ENCODE measurements around the gene F2RL2.

F2RL2 gene

DNA sequence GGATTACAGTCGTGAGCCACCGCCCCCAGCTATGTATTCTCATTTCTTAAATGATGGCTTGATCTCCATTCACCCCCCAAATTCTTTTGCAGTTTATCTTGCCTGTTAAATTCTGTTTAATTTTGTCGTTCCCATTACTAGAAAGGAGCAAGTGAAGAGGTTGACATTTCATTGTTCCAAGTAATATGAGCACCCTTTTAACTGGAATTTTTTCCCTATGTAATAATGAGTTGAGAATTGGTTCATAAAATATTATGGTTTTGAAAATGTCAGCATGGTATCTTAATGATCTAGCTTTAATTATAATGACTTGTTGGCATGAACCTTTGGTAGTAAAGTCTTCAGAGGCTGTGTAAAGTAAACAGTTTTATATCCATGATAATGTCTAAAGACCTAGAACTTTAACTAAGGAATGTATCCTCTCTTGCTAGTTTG is 37.4 kb downstream of the F2RL2 start (continued):
- TF ChIP-seq ZNF791 (tag by site-specific recombination; IDR thresholded peaks at IDR 0.05) (no peak), ZNF112 (tag by site-specific recombination; IDR thresholded peaks at IDR 0.05) (no peak), ZNF549 (tag by site-specific recombination; IDR thresholded peaks at IDR 0.05) (no peak), ZNF341 (tag by site-specific recombination; IDR thresholded peaks at IDR 0.05; ENCODE audit: low read depth) (peak; percentile 78), ZNF561 (tag by site-specific recombination; IDR thresholded peaks at IDR 0.05; ENCODE audit: borderline replicate concordance) (no peak), ZNF660 (tag by site-specific recombination; IDR thresholded peaks at IDR 0.05) (no peak), BCL11A (tag by site-specific recombination; IDR thresholded peaks at IDR 0.05; ENCODE audit: low read depth) (peak; percentile 97), ZNF610 (tag by site-specific recombination; IDR thresholded peaks at IDR 0.05; ENCODE audit: borderline replicate concordance) (peak; percentile 65; the same call in 1 of the 2 replicates), ZNF529 (tag by site-specific recombination; IDR thresholded peaks at IDR 0.05; ENCODE audit: insufficient replicate concordance) (no peak), ZNF473 (tag by site-specific recombination; IDR thresholded peaks at IDR 0.05) (no peak), ZNF776 (tag by site-specific recombination; IDR thresholded peaks at IDR 0.05; ENCODE audit: borderline replicate concordance) (no peak), ZNF354C (tag by site-specific recombination; IDR thresholded peaks at IDR 0.05; ENCODE audit: borderline replicate concordance, low read depth) (no peak), IKZF3 (tag by site-specific recombination; IDR thresholded peaks at IDR 0.05) (peak; percentile 64; the same call in 1 of the 2 replicates), GLI4 (tag by site-specific recombination; IDR thresholded peaks at IDR 0.05) (no peak), ZNF843 (tag by site-specific recombination; IDR thresholded peaks at IDR 0.05) (peak; percentile 98), ZNF433 (tag by site-specific recombination; IDR thresholded peaks at IDR 0.05; ENCODE audit: low read depth) (no peak), SCRT1 (tag by site-specific recombination; IDR thresholded peaks at IDR 0.05; ENCODE audit: borderline replicate concordance) (peak; percentile 86; the same call in 1 of the 2 replicates)
- TF ChIP-seq, protein P1, sequence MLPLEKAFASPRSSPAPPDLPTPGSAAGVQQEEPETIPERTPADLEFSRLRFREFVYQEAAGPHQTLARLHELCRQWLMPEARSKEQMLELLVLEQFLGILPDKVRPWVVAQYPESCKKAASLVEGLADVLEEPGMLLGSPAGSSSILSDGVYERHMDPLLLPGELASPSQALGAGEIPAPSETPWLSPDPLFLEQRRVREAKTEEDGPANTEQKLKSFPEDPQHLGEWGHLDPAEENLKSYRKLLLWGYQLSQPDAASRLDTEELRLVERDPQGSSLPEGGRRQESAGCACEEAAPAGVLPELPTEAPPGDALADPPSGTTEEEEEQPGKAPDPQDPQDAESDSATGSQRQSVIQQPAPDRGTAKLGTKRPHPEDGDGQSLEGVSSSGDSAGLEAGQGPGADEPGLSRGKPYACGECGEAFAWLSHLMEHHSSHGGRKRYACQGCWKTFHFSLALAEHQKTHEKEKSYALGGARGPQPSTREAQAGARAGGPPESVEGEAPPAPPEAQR (tag by site-specific recombination; IDR thresholded peaks at IDR 0.05) = no peak
- TF ChIP-seq, protein P2, sequence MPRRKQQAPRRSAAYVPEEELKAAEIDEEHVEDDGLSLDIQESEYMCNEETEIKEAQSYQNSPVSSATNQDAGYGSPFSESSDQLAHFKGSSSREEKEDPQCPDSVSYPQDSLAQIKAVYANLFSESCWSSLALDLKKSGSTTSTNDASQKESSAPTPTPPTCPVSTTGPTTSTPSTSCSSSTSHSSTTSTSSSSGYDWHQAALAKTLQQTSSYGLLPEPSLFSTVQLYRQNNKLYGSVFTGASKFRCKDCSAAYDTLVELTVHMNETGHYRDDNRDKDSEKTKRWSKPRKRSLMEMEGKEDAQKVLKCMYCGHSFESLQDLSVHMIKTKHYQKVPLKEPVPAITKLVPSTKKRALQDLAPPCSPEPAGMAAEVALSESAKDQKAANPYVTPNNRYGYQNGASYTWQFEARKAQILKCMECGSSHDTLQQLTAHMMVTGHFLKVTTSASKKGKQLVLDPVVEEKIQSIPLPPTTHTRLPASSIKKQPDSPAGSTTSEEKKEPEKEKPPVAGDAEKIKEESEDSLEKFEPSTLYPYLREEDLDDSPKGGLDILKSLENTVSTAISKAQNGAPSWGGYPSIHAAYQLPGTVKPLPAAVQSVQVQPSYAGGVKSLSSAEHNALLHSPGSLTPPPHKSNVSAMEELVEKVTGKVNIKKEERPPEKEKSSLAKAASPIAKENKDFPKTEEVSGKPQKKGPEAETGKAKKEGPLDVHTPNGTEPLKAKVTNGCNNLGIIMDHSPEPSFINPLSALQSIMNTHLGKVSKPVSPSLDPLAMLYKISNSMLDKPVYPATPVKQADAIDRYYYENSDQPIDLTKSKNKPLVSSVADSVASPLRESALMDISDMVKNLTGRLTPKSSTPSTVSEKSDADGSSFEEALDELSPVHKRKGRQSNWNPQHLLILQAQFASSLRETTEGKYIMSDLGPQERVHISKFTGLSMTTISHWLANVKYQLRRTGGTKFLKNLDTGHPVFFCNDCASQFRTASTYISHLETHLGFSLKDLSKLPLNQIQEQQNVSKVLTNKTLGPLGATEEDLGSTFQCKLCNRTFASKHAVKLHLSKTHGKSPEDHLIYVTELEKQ (tag by site-specific recombination; IDR thresholded peaks at IDR 0.05; ENCODE audit: borderline replicate concordance) = peak; percentile 95
- TF ChIP-seq, protein P3, sequence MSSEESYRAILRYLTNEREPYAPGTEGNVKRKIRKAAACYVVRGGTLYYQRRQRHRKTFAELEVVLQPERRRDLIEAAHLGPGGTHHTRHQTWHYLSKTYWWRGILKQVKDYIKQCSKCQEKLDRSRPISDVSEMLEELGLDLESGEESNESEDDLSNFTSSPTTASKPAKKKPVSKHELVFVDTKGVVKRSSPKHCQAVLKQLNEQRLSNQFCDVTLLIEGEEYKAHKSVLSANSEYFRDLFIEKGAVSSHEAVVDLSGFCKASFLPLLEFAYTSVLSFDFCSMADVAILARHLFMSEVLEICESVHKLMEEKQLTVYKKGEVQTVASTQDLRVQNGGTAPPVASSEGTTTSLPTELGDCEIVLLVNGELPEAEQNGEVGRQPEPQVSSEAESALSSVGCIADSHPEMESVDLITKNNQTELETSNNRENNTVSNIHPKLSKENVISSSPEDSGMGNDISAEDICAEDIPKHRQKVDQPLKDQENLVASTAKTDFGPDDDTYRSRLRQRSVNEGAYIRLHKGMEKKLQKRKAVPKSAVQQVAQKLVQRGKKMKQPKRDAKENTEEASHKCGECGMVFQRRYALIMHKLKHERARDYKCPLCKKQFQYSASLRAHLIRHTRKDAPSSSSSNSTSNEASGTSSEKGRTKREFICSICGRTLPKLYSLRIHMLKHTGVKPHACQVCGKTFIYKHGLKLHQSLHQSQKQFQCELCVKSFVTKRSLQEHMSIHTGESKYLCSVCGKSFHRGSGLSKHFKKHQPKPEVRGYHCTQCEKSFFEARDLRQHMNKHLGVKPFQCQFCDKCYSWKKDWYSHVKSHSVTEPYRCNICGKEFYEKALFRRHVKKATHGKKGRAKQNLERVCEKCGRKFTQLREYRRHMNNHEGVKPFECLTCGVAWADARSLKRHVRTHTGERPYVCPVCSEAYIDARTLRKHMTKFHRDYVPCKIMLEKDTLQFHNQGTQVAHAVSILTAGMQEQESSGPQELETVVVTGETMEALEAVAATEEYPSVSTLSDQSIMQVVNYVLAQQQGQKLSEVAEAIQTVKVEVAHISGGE (tag by site-specific recombination; conservative IDR thresholded peaks at IDR 0.05; ENCODE audit: low read depth) = no peak
- TF ChIP-seq, protein P4, sequence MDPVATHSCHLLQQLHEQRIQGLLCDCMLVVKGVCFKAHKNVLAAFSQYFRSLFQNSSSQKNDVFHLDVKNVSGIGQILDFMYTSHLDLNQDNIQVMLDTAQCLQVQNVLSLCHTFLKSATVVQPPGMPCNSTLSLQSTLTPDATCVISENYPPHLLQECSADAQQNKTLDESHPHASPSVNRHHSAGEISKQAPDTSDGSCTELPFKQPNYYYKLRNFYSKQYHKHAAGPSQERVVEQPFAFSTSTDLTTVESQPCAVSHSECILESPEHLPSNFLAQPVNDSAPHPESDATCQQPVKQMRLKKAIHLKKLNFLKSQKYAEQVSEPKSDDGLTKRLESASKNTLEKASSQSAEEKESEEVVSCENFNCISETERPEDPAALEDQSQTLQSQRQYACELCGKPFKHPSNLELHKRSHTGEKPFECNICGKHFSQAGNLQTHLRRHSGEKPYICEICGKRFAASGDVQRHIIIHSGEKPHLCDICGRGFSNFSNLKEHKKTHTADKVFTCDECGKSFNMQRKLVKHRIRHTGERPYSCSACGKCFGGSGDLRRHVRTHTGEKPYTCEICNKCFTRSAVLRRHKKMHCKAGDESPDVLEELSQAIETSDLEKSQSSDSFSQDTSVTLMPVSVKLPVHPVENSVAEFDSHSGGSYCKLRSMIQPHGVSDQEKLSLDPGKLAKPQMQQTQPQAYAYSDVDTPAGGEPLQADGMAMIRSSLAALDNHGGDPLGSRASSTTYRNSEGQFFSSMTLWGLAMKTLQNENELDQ (tag by site-specific recombination; IDR thresholded peaks at IDR 0.05; ENCODE audit: low read depth) = no peak
- TF ChIP-seq, protein P5, sequence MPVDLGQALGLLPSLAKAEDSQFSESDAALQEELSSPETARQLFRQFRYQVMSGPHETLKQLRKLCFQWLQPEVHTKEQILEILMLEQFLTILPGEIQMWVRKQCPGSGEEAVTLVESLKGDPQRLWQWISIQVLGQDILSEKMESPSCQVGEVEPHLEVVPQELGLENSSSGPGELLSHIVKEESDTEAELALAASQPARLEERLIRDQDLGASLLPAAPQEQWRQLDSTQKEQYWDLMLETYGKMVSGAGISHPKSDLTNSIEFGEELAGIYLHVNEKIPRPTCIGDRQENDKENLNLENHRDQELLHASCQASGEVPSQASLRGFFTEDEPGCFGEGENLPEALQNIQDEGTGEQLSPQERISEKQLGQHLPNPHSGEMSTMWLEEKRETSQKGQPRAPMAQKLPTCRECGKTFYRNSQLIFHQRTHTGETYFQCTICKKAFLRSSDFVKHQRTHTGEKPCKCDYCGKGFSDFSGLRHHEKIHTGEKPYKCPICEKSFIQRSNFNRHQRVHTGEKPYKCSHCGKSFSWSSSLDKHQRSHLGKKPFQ (tag by site-specific recombination; IDR thresholded peaks at IDR 0.05) = peak; percentile 67
- TF ChIP-seq, protein P6, sequence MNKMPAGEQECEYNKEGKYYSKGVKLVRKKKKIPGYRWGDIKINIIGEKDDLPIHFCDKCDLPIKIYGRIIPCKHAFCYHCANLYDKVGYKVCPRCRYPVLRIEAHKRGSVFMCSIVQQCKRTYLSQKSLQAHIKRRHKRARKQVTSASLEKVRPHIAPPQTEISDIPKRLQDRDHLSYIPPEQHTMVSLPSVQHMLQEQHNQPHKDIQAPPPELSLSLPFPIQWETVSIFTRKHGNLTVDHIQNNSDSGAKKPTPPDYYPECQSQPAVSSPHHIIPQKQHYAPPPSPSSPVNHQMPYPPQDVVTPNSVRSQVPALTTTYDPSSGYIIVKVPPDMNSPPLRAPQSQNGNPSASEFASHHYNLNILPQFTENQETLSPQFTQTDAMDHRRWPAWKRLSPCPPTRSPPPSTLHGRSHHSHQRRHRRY (tag by site-specific recombination; IDR thresholded peaks at IDR 0.05) = no peak
- TF ChIP-seq, protein P7, sequence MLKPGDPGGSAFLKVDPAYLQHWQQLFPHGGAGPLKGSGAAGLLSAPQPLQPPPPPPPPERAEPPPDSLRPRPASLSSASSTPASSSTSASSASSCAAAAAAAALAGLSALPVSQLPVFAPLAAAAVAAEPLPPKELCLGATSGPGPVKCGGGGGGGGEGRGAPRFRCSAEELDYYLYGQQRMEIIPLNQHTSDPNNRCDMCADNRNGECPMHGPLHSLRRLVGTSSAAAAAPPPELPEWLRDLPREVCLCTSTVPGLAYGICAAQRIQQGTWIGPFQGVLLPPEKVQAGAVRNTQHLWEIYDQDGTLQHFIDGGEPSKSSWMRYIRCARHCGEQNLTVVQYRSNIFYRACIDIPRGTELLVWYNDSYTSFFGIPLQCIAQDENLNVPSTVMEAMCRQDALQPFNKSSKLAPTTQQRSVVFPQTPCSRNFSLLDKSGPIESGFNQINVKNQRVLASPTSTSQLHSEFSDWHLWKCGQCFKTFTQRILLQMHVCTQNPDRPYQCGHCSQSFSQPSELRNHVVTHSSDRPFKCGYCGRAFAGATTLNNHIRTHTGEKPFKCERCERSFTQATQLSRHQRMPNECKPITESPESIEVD (tag by site-specific recombination; IDR thresholded peaks at IDR 0.05) = peak; percentile 97
